ENCODE measurements around the gene VPS25. TPM values are rescaled to one million over a fixed set of nuclear protein-coding genes. Genes with fewer than 3 reads are reported as not detected.
A peak's percentile ranks its signal among the peaks of the same experiment; 100 is the strongest.

VPS25 gene
- total RNA-seq, 1 donor from 2014 or later = 65.3 TPM

GRCh38 chr17:42751628-42752027, 21.6 kb upstream of the VPS25 start:
- H3K27me3 ChIP-seq (ENCODE audit: control insufficient read depth, insufficient read depth, low read length) = peaks cover 2% of the 10 kb centered on the region
- no peak for TF ChIP-seq CTCF (IDR thresholded peaks at IDR 0.05; ENCODE audit: insufficient read depth, low read length, severe bottlenecking)
- H3K36me3 ChIP-seq (ENCODE audit: control insufficient read depth, insufficient read depth, low read length) = no peaks in the 10 kb centered on the region
- FAIRE-seq (no peak), DNase-seq (ENCODE audit: low read depth) (no peak)
- no peak overlapping the region for H3K4me3 ChIP-seq (ENCODE audit: low read depth, low read length)

- no peak overlapping the region for H3K4me3 ChIP-seq (ENCODE audit: low read depth, low read length)
- H3K36me3 ChIP-seq (ENCODE audit: control insufficient read depth, insufficient read depth, low read length) = no peaks in the 10 kb centered on the region
- DNase-seq (ENCODE audit: low read depth) = peak; percentile 52
- H3K27me3 ChIP-seq (ENCODE audit: control insufficient read depth, insufficient read depth, low read length) = peaks cover 3% of the 10 kb centered on the region
- TF ChIP-seq CTCF (IDR thresholded peaks at IDR 0.05; ENCODE audit: insufficient read depth, low read length, severe bottlenecking) = no peak
- FAIRE-seq = no peak
Measured at GRCh38 chr17:42754782-42755181, 18.5 kb upstream of the VPS25 start.

GRCh38 chr17:42759982-42760651, 13.1 kb upstream of the VPS25 start:
- no peak for TF ChIP-seq CTCF (IDR thresholded peaks at IDR 0.05; ENCODE audit: insufficient read depth, low read length, severe bottlenecking)
- no peaks in the 10 kb centered on the region for H3K36me3 ChIP-seq (ENCODE audit: control insufficient read depth, insufficient read depth, low read length)
- DNase-seq (ENCODE audit: low read depth) = no peak
- H3K4me3 ChIP-seq (ENCODE audit: low read depth, low read length) = no peak overlapping the region
- FAIRE-seq = no peak
- H3K27me3 ChIP-seq (ENCODE audit: control insufficient read depth, insufficient read depth, low read length) = peaks cover 20% of the 10 kb centered on the region

- FAIRE-seq (no peak), DNase-seq (ENCODE audit: low read depth) (no peak)
- TF ChIP-seq CTCF (IDR thresholded peaks at IDR 0.05; ENCODE audit: insufficient read depth, low read length, severe bottlenecking) = no peak
Measured at GRCh38 chr17:42760652-42761581, 12.3 kb upstream of the VPS25 start, which contains the start of gene RAMP2. Gene RAMP2, plus strand, starts transcription at chr17:42761227. Its CDS starts 35 bp downstream, at chr17:42761262.

GRCh38 chr17:42761638-42762037, 11.6 kb upstream of the VPS25 start:
- H3K4me3 ChIP-seq (ENCODE audit: low read depth, low read length) = peak overlapping the region; percentile 24
- DNase-seq (ENCODE audit: low read depth) (no peak), FAIRE-seq (no peak)
- no peaks in the 10 kb centered on the region for H3K36me3 ChIP-seq (ENCODE audit: control insufficient read depth, insufficient read depth, low read length)
- no peak for TF ChIP-seq CTCF (IDR thresholded peaks at IDR 0.05; ENCODE audit: insufficient read depth, low read length, severe bottlenecking)
- H3K27me3 ChIP-seq (ENCODE audit: control insufficient read depth, insufficient read depth, low read length) = peaks cover 20% of the 10 kb centered on the region

More at GRCh38 chr17:42760652-42761581, 12.3 kb upstream of the VPS25 start, which contains the start of gene RAMP2:
- Histone ChIP-seq H3K36me3 (ENCODE audit: control insufficient read depth, insufficient read depth, low read length) (no peaks in the 10 kb centered on the region), H3K4me3 (ENCODE audit: low read depth, low read length) (peak within 1 kb of the TSS; percentile 24), H3K27me3 (ENCODE audit: control insufficient read depth, insufficient read depth, low read length) (peaks cover 20% of the 10 kb centered on the region)
